KBM-7 (cell line): ENCODE measurements around the gene PPP1R12B.
A peak's percentile ranks its signal among the peaks of the same experiment; 100 is the strongest.
"Not testable (repeated sequence)": the region's sequence is repeated elsewhere in the genome, so short reads cannot be mapped to it uniquely, and the experiment has no call there.

Source experiments
- DNase-seq: peaks from one replicate; pipeline ENCODE4 v3.0.0-alpha.2; 2015
- in situ Hi-C: fragments of 300-500 bp; cut with MboI; formaldehyde crosslinking; loops from 2 replicates; pipeline ENCODE4 v1.14.3; 2020; ENCODE audit warnings: low sequenced_read_pairs, low pct_unique_long_range_greater_than_20kb, mixed read lengths

PPP1R12B gene

DNA sequence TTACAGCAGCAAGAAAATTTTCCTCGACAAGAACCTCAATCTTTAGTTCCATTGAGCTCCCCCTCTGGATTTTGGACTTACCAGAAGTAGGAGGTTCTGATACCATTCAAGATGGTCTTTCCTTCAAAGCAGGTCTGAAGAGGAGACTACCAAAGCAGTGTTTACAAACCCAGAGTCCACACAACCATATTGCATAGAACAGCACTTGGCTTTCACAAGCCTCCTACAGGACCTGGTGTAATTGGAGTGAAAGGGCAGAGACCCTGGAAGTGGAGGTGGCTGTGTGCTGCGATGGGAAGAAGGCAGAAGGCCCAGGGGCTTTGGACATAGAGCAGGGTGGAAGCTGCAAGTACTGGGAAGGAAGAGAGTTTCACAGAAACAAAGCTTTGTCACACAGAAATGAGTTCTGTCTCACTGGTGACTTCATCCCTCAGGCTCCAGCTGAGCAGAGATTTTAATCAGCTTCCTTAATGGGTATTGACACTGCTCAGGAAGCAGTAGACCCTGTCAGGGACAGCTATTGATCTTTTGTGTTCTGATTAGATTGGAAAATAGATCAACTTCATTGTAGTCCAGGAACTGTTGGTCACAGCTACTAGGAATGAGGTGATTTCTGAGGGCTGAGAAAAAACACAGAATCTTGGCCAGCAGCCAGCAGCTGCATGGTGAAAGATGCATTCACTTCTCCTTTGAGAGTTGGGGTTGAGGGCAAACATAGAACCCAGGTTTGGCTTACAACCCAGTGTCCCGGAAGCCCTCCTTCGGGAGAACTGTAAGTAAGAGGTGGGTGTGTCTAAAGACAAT lies 237.7 kb downstream of the PPP1R12B start:
- in situ Hi-C loops, result no loop called here

DNA sequence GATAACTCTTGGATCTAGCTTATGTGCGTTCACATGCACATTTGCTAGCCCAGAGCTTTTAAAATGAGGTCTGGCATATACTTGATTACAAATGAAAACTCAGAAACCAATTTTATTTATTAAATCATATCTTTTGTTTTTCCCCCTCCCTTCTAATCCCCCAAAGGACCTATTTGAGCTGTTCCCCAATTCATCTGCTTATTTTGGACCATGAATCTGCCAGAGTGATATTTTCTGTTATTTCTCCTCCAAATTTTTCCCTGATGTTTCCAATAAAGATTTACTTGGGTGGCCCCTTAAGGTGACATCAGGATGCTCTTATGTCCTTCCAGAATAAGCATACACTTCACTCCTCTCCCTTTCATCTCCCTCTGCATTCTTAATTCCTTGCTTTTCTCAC lies 238.4 kb downstream of the PPP1R12B start:
- DNase-seq, result no peak

More for the DNA sequence above, 237.7 kb downstream of the PPP1R12B start:
- peak; percentile 26 for DNase-seq

DNA sequence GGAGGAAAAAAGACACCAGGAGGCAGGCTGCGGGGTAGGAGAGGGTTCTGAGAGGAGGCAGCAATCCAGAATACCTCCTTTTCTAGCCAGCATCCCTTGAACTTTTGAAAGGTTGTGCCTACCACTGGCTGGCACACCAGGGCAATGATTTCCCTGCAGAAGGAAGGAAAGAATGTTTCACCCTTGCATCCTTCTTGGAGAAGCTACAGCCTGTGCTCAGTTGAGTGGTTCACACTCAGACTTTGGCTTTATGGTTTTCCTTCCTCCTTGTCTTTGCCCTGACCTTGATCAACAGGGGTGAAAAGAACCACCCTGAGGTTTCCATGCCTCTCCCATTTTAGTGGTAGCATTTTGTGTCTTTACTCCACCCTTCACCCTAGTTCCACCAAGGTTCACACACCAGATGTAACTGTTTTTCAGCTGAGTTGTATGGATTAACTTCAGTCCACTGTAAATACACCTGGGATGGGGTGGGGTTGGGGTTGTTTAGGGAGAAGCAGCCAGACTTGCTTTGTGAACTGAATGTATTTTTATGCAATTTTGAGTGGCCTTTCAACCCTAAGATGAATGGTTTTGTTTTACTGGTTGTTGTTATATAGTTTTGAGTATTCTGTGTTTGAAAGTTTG lies 239.5 kb downstream of the PPP1R12B start:
- no peak for DNase-seq
- in situ Hi-C loops, result no loop called here

More for the DNA sequence above, 238.4 kb downstream of the PPP1R12B start:
- in situ Hi-C loops, result no loop called here

- in situ Hi-C loops, result no loop called here
Observed at GRCh38 chr1:202588503-202589189, 240.1 kb downstream of the PPP1R12B start.

GRCh38 chr1:202589190-202589930 lies 240.9 kb downstream of the PPP1R12B start:
- in situ Hi-C loops, result no loop called here
- DNase-seq, result no peak

More at GRCh38 chr1:202588503-202589189, 240.1 kb downstream of the PPP1R12B start:
- no peak for DNase-seq

- in situ Hi-C loops, result no loop called here
- DNase-seq, result no peak
Observed at GRCh38 chr1:202590126-202590525, 241.6 kb downstream of the PPP1R12B start.

- in situ Hi-C loops, result no loop called here
- no peak for DNase-seq
Observed at GRCh38 chr1:202590975-202591411, 242.5 kb downstream of the PPP1R12B start.

- in situ Hi-C loops, result no loop called here
- DNase-seq, result no peak
Observed at GRCh38 chr1:202591515-202591914, 243.0 kb downstream of the PPP1R12B start.

DNA sequence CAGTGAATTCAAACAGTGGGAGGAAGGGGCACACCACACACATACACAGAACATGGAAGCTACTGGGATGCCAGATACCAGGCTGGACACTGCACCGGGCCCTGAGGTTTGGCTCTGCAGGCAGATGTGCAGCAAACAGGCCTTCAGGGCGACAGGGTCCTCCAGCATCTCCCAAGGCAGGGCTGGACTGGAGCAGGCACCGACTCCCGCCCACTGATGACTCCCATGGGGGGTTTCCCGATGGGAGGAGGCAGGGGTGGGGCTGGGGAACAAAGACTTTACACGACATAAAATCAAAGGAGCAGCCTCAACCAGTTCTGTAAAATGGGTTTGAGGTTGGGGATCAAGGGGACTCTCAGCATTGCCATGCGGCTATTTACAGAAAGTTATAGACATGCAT lies 243.6 kb downstream of the PPP1R12B start:
- DNase-seq, result no peak
- in situ Hi-C loops, result no loop called here

DNA sequence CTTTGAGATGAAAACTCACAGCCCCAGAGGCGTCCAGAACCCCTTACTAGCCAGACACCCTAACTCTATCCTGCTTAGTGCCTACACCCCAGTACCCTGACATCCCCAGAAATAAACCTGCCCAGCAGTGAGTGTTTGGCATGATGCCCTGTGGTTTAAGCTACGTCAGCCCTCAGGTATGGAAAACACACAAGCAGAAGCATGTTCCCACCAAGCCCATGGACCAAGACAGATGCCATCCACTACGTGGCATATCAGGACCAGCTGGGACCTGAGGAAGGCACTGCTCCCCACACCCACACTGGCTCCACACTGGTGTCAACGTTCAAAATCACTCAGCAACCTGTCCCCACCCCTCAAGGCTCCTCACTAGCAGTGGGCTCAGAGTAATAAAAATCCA lies 245.3 kb downstream of the PPP1R12B start:
- in situ Hi-C loops, result no loop called here
- no peak for DNase-seq

DNA sequence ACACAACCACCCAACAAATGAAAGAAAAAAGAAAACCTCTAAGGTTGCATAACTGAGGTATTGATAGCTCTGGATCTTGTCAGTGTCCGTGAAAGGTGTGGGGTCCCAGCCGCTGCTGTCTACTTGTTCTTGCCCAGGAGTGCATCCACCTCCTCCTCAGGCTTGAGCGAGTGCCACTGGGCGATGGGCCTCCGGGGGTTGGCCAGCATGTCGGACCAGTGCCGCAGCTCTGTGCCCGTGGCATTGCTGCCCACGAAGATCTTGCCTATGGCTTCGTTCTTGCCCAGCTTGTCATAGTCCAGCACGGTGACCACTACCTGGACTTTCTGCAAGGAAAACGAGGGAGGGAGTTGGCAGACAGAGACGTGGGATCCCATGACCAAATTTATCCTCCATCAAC lies 248.1 kb downstream of the PPP1R12B start:
- in situ Hi-C loops, result no loop called here
- DNase-seq, result no peak

- in situ Hi-C loops, result no loop called here
Observed at GRCh38 chr1:202597090-202597761, 248.7 kb downstream of the PPP1R12B start.

DNA sequence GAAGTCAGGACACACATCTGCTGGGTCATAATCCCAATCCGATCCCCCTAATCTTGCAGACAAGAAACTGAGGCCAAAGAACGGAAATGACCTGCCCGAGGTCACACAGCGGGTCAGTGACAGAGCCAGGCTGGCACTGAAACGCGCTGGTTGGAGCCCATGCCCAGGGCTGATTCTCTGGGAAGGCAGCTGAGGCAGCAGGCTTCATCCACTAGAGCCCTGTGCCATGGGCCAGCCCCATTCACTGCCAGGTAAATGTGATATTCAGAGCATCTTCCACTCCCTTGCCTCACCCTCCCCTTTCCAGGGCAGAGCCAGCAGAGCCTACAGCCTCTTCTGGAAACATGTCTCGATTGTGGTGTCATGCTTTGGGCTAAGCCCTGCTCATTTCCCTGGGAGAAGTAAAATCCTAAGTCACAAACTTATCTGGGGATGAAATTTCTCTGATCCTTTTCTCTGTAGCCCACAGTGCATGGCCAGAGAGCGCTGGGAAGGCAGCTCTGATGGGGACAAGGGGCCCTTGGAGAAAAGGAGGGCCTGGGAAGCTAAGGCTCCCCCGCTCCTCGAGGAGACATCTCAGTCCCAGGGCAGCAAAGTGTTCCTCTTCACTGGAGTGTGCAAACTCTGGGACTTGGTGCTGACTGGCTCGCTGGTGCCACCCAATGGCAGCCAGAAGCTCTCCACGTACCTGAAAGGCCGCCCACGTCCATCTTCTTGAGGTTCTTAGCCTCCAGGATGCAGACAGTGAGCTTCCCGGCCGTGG lies 251.4 kb downstream of the PPP1R12B start:
- DNase-seq, result peak; percentile 44
- in situ Hi-C loops, result no loop called here

More at GRCh38 chr1:202597090-202597761, 248.7 kb downstream of the PPP1R12B start:
- DNase-seq, result no peak

- DNase-seq, result no peak
- in situ Hi-C loops, result no loop called here
Observed at GRCh38 chr1:202600432-202601041, 252.0 kb downstream of the PPP1R12B start.

GRCh38 chr1:202603435-202603834 lies 254.9 kb downstream of the PPP1R12B start:
- DNase-seq, result no peak
- in situ Hi-C loops, result no loop called here

- in situ Hi-C loops, result no loop called here
- no peak for DNase-seq
Observed at GRCh38 chr1:202605515-202605914, 257.0 kb downstream of the PPP1R12B start.

- in situ Hi-C loops, DNase-seq: not testable (repeated sequence)
Observed at GRCh38 chr1:202612036-202612435, 263.5 kb downstream of the PPP1R12B start.

DNA sequence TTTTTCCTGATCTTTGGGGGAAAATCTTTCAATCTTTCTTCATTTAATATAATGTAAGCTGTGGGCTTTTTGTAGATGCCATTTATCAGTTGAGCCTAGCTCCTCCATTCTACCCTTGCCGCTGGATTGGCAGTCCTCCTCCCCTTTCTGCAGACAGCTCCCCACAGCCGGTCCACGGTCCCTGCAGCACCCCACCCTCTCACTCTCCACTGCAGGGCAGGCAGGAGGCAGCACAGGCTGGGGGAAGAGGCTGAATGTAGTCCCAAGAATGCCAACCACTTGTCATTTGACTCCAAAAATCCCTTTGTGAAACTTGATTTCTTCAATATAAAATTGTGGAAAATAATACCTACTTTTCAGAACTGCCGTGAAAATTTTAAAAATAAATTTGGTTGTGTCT lies 265.1 kb downstream of the PPP1R12B start:
- no peak for DNase-seq
- in situ Hi-C loops, result no loop called here
